Activated CD8-positive, alpha-beta memory T cell treated with anti-CD3 and anti-CD28 coated beads, Interleukin-2, amount 50 U/mL, for 48 hours (primary cell): ENCODE measurements around the gene C1orf35.

ENCODE experiments used
- DNase-seq: peaks from one replicate; pipeline ENCODE4 v3.0.0-alpha.2; 2020

The C1orf35 gene

DNA sequence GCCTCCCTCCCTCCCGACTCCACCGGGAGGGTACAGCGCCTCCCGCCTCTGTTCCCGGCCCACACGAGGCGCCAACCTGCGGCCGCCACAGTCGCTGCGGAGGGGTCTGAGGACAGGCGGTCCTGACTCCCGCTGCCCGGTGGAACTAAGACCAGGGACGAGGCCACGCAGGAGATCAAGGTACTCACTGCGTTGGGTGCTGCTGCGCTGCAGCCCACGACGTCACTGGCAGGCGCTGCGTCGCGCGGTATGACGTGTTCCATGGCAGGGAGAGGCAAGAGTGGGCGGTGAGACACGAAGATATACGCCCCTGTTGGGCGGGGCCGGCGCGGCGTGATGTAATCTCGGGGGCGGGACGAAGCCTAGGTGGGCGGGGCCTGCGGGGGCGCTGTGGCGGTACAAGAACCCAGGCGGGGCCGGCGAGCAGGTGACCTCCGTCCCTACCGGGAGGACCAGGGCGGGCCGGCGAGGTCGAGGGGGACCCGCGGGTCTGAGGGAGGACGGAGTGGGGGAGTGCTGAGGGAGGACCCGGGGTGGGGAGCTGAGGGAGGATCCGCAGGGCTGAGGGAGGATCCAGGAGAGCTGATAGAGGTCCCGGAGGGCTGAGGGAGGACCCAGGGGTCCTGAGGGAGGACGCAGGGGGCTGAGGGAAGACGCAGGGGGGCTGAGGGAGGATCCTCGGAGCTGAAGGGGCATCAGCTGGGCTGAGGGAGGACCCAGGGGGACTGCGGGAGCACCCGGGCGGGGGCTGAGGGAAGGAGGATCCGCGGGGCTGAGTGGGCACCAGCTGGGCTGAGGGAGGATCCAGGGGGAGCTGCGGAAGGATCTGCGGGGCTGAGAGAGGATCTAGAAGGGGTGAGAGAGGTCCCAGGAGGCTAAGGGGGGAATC is 6.2 kb upstream of the C1orf35 start, which contains the start of gene MRPL55:
TSS of gene MRPL55 (minus strand) at position 227 of the 889 bp plus-strand sequence. CDS start 1,039 bp downstream, outside the sequence.
- DNase-seq: peak; percentile 100

GRCh38 chr1:228108742-228109072 is 5.6 kb upstream of the C1orf35 start:
- DNase-seq: no peak

GRCh38 chr1:228108055-228108690 is 5.0 kb upstream of the C1orf35 start:
- DNase-seq: no peak

- no peak for DNase-seq
Observed at GRCh38 chr1:228107636-228108035, 4.5 kb upstream of the C1orf35 start.

DNA sequence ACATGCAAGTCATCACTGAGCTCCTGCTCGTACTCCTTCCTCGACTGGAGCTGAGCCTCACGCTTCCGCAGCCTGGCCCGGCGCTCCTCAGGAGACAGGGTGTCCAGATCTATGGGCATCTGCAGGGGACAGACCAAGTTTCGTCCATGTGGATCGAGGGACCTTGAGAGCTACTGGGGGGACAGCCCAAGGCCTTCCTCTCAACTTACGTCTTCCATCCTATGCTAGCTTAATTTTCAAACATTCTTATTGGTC is 3.6 kb upstream of the C1orf35 start:
- no peak for DNase-seq

GRCh38 chr1:228105996-228106799 is 3.1 kb upstream of the C1orf35 start:
- DNase-seq: no peak

GRCh38 chr1:228105270-228105995 is 2.3 kb upstream of the C1orf35 start:
- no peak for DNase-seq

- no peak for DNase-seq
Observed at GRCh38 chr1:228104526-228105269, 1.6 kb upstream of the C1orf35 start.

GRCh38 chr1:228101994-228102790 is 933 bp downstream of the C1orf35 start:
- peak; percentile 81 for DNase-seq

DNA sequence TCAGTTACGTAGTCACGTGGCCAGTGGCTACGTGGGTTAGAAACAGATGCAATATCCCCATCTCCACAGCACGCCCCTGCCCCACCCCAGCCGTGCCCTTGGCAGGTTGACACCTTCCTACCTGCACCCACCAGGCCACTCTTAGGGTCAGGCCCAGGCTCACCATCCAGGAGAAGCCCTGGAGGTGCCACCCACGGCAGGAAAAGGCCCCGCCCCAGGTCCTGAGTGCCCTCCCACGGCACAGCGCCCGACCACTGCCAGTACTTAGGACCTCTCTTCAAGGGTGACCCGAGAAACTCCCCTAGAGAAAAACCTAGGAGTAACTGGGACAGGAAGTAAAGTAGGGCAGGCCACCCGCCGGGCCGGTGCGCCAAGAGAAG is 1.5 kb downstream of the C1orf35 start:
- no peak for DNase-seq

- DNase-seq: no peak
Observed at GRCh38 chr1:228100822-228101613, 2.1 kb downstream of the C1orf35 start.

DNA sequence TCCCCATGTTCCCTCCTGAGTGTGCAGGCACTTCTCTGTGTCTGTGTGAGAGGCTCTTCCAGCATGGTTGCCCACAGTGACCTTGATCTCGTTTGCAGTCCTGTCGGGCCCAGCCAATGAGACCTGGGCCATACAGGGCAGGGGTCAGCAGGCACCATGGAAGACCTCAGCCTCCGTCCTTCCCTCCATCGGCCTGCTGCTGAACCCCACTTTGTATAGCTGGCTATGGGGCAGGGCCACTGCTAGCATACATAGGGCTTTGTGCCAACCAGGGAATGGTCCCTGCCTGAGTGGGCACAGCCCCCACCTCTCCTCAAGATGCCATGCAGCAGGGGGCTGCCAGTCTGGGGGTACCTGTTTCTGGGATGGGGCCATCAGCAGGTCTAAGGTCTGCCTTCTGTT is 3.8 kb downstream of the C1orf35 start:
- no peak for DNase-seq

DNA sequence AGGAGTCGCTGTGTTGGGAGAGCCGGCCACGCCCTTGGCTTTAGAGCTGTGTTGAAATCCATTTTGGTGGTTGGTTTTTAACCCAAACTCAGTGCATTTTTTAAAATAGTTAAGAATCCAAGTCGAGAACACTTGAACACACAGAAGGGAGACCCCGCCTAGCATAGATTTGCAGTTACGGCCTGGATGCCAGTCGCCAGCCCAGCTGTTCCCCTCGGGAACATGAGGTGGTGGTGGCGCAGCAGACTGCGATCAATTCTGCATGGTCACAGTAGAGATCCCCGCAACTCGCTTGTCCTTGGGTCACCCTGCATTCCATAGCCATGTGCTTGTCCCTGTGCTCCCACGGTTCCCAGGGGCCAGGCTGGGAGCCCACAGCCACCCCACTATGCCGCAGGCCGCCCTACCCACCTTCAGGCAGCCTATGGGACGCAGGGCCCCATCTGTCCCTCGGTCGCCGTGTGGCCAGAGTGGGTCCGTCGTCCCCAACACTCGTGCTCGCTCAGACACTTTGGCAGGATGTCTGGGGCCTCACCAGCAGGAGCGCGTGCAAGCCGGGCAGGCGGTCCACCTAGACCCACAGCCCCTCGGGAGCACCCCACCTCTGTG is 4.7 kb downstream of the C1orf35 start:
- DNase-seq: peak; percentile 46

DNA sequence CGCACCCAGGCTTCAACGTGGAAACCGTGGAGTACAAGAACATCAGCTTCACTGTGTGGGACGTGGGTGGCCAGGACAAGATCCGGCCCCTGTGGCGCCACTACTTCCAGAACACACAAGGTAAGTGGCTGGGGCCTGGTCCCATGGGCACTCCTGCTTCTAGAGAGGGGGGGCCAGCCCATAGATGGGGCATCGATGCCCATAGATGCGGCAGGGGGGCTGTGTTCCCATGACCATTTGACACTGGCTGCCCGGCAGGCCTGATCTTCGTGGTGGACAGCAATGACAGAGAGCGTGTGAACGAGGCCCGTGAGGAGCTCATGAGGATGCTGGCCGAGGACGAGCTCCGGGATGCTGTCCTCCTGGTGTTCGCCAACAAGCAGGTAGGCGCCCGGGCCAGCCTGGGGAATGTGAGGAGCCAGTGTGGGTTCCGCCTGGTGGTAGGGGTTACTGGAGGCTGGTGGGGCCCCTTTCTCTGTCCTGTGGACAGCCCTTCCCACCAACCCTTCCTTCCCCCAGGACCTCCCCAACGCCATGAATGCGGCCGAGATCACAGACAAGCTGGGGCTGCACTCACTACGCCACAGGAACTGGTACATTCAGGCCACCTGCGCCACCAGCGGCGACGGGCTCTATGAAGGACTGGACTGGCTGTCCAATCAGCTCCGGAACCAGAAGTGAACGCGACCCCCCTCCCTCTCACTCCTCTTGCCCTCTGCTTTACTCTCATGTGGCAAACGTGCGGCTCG is 5.6 kb downstream of the C1orf35 start:
- DNase-seq: peak; percentile 49

GRCh38 chr1:228096416-228097332 is 6.5 kb downstream of the C1orf35 start:
- peak; percentile 47 for DNase-seq

GRCh38 chr1:228095938-228096337 is 7.2 kb downstream of the C1orf35 start:
- DNase-seq: peak; percentile 46

GRCh38 chr1:228095161-228095560 is 8.0 kb downstream of the C1orf35 start:
- DNase-seq: no peak

- no peak for DNase-seq
Observed at GRCh38 chr1:228094432-228095016, 8.6 kb downstream of the C1orf35 start.
